Right lobe of liver (tissue), 4 donors: ENCODE measurements around the gene SPINT1.

Experiments
- CTCF ChIP-seq, 4 donors: fragments of 200-600 bp in 3 of 4; fragments of 450-650 bp in 1 of 4; IDR thresholded peaks; one replicate each; pipeline versions ENCODE4 v1.5.1 to v1.8.0; 2016 to 2022; ENCODE audit warnings: antibody characterized with exemption in 4 of 4, mild to moderate bottlenecking in 2 of 4
- POLR2A ChIP-seq: fragments of 450-650 bp; IDR thresholded peaks from one replicate; pipeline ENCODE4 v1.6.1; 2017; ENCODE audit warnings: antibody characterized with exemption, mild to moderate bottlenecking
- donor health status: DM: no; HTN: no; CAD: no.
- donor health status: DM: no; HTN: no; CAD: no.
- donor health status: DM: no; HTN: yes; CAD: no.

- peak in 3 of 4 donors; percentile 19 to 51 (median 26) for TF ChIP-seq CTCF (IDR thresholded peaks at IDR 0.05)
- no peak for TF ChIP-seq POLR2A
Measured at GRCh38 chr15:40894681-40895448, 51.0 kb downstream of the SPINT1 start.
